Ishikawa (cell line): Measurements from ENCODE around the gene MGMT.

Experiments used
- CEBPB ChIP-seq: IDR thresholded peaks from 2 replicates; pipeline ENCODE4 v1.6.1; 2012
- CREB1 ChIP-seq: IDR thresholded peaks from 2 replicates; pipeline ENCODE4 v1.6.1; 2012; ENCODE audit warnings: low read depth
- EGR1 ChIP-seq: IDR thresholded peaks from 2 replicates; pipeline ENCODE4 v1.6.1; 2012
- EP300 ChIP-seq: IDR thresholded peaks from 2 replicates; pipeline ENCODE4 v1.6.1; 2012; ENCODE audit warnings: borderline replicate concordance
- FOXM1 ChIP-seq: IDR thresholded peaks from 2 replicates; pipeline ENCODE4 v1.6.1; 2012; ENCODE audit warnings: low read depth, borderline replicate concordance
- MAX ChIP-seq: IDR thresholded peaks from 2 replicates; pipeline ENCODE4 v1.6.1; 2012
- NFIC ChIP-seq: IDR thresholded peaks from 2 replicates; pipeline ENCODE4 v1.6.1; 2012
- RAD21 ChIP-seq: IDR thresholded peaks from 2 replicates; pipeline ENCODE4 v1.6.1; 2012; ENCODE audit warnings: low read depth
- REST ChIP-seq: IDR thresholded peaks from 2 replicates; pipeline ENCODE4 v1.6.1; 2012; ENCODE audit warnings: low read depth, mild to moderate bottlenecking
- TAF1 ChIP-seq: IDR thresholded peaks from 2 replicates; pipeline ENCODE4 v1.6.1; 2012; ENCODE audit warnings: low read depth, mild to moderate bottlenecking
- TCF12 ChIP-seq: IDR thresholded peaks from 2 replicates; pipeline ENCODE4 v1.6.1; 2012; ENCODE audit warnings: low read depth
- TEAD4 ChIP-seq: IDR thresholded peaks from 2 replicates; pipeline ENCODE4 v1.6.1; 2012
- USF1 ChIP-seq: IDR thresholded peaks from 2 replicates; pipeline ENCODE4 v1.6.1; 2012
- YY1 ChIP-seq: IDR thresholded peaks from 2 replicates; pipeline ENCODE4 v1.6.1; 2012; ENCODE audit warnings: low read depth
- ZBTB7A ChIP-seq: IDR thresholded peaks from 2 replicates; pipeline ENCODE4 v1.6.1; 2012; ENCODE audit warnings: low read depth

Gene MGMT

GRCh38 chr10:129533281-129533680, 66.2 kb downstream of the MGMT start:
- TF ChIP-seq EGR1 (no peak), CREB1 (no peak), MAX (no peak), TEAD4 (no peak), RAD21 (no peak), ZBTB7A (no peak), NFIC (no peak), TCF12 (no peak), YY1 (no peak), CEBPB (no peak), EP300 (no peak), FOXM1 (no peak), USF1 (no peak), REST (no peak), TAF1 (no peak)

GRCh38 chr10:129534826-129535225, 67.8 kb downstream of the MGMT start:
- no peak for TF ChIP-seq RAD21
- TF ChIP-seq ZBTB7A: no peak
- TF ChIP-seq FOXM1: no peak
- TF ChIP-seq EP300: no peak
- no peak for TF ChIP-seq MAX
- no peak for TF ChIP-seq TAF1
- TF ChIP-seq REST: no peak
- TF ChIP-seq TCF12: no peak
- no peak for TF ChIP-seq EGR1
- TF ChIP-seq USF1: no peak
- no peak for TF ChIP-seq CEBPB
- no peak for TF ChIP-seq NFIC
- no peak for TF ChIP-seq CREB1
- TF ChIP-seq TEAD4: no peak
- TF ChIP-seq YY1: no peak

- TF ChIP-seq YY1 (no peak), USF1 (no peak), FOXM1 (no peak), REST (no peak), NFIC (no peak), CEBPB (no peak), ZBTB7A (no peak), MAX (no peak), CREB1 (no peak), EP300 (no peak), EGR1 (no peak), RAD21 (no peak), TCF12 (no peak), TAF1 (no peak), TEAD4 (no peak)
These were observed 69.3 kb downstream of the MGMT start for GRCh38 chr10:129536336-129536735.

GRCh38 chr10:129537151-129537550, 70.1 kb downstream of the MGMT start:
- TF ChIP-seq USF1 (no peak), ZBTB7A (no peak), TCF12 (no peak), REST (no peak), YY1 (no peak), CREB1 (no peak), CEBPB (no peak), NFIC (no peak), TEAD4 (no peak), RAD21 (no peak), MAX (no peak)
